Measurements from ENCODE around the gene FOXF1.

GRCh38 chr16:86513471-86514277 lies 3.3 kb downstream of the FOXF1 start:
- TF ChIP-seq CTCF (IDR thresholded peaks at IDR 0.05; ENCODE audit: low read depth, low read length, poor library complexity, severe bottlenecking) = no peak
- TF ChIP-seq EZH2phosphoT487 (IDR thresholded peaks at IDR 0.05; ENCODE audit: borderline replicate concordance, low read length) = no peak
